DMS53 treated with DMSO at 0.1 percent for 48 hours (cell line): ENCODE results near the gene ZSWIM6.

Experiments used
- DNase-seq: peaks from one replicate; lab custom pipeline; 2025; ENCODE audit not compliant: unreplicated experiment; lab: John Stamatoyannopoulos, UW

ZSWIM6 gene

GRCh38 chr5:61431923-61432620 lies 100.0 kb downstream of the ZSWIM6 start:
- no peak for DNase-seq

GRCh38 chr5:61435368-61435767 lies 103.3 kb downstream of the ZSWIM6 start:
- no peak for DNase-seq

GRCh38 chr5:61438298-61438970 lies 106.4 kb downstream of the ZSWIM6 start:
- DNase-seq, result no peak

GRCh38 chr5:61440086-61440485 lies 108.0 kb downstream of the ZSWIM6 start:
- DNase-seq, result no peak

GRCh38 chr5:61440596-61440995 lies 108.5 kb downstream of the ZSWIM6 start:
- DNase-seq, result no peak

GRCh38 chr5:61441742-61442141 lies 109.7 kb downstream of the ZSWIM6 start:
- DNase-seq, result no peak

- DNase-seq, result no peak
Observed at GRCh38 chr5:61447780-61448495, 115.9 kb downstream of the ZSWIM6 start.

GRCh38 chr5:61449804-61450492 lies 117.9 kb downstream of the ZSWIM6 start:
- DNase-seq, result peak; percentile 69

GRCh38 chr5:61450493-61451279 lies 118.6 kb downstream of the ZSWIM6 start:
- DNase-seq, result no peak

GRCh38 chr5:61455179-61456006 lies 123.3 kb downstream of the ZSWIM6 start:
- DNase-seq, result no peak

GRCh38 chr5:61460471-61460870 lies 128.4 kb downstream of the ZSWIM6 start:
- DNase-seq, result no peak

- peak; percentile 31 for DNase-seq
Observed at GRCh38 chr5:61461417-61461816, 129.4 kb downstream of the ZSWIM6 start.

GRCh38 chr5:61461926-61462325 lies 129.9 kb downstream of the ZSWIM6 start:
- no peak for DNase-seq

GRCh38 chr5:61463596-61463995 lies 131.5 kb downstream of the ZSWIM6 start:
- DNase-seq, result no peak

GRCh38 chr5:61464512-61464911 lies 132.5 kb downstream of the ZSWIM6 start:
- DNase-seq, result no peak

GRCh38 chr5:61465066-61465465 lies 133.0 kb downstream of the ZSWIM6 start:
- DNase-seq, result no peak

GRCh38 chr5:61465496-61465895 lies 133.4 kb downstream of the ZSWIM6 start:
- no peak for DNase-seq

- no peak for DNase-seq
Observed at GRCh38 chr5:61466017-61466416, 134.0 kb downstream of the ZSWIM6 start.

- no peak for DNase-seq
Observed at GRCh38 chr5:61467766-61468482, 135.9 kb downstream of the ZSWIM6 start.
